GOT3 (cell line): Measurements from ENCODE around the gene TMEM79.
"Not testable (repeated sequence)": the region's sequence is repeated elsewhere in the genome, so short reads cannot be mapped to it uniquely, and the experiment has no call there.

Source experiments
- DNase-seq: peaks from one replicate; lab custom pipeline; 2025; ENCODE audit warnings: mixed read lengths; lab: John Stamatoyannopoulos, UW

The TMEM79 gene

GRCh38 chr1:156308078-156308477, 24.0 kb downstream of the TMEM79 start:
- DNase-seq: no peak

DNA sequence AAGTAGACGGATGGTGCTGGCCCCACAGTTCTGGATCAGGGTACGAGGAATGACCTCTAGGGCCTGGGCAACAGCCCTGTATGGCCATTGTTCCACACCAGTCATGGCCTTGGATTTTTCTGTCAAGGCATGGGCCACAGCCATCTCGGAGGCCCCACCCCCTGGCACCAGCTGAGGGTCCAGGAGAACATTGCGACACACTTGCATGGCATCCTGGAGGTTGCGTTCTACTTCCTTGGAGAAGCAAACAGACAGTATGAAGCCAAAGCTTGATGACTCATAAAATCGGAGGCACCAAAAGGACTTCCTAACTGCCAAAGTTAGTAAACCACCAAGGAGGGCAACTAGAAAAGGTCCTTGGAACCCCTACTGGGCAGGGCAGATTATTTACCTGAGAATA, 26.8 kb downstream of the TMEM79 start:
- no peak for DNase-seq

DNA sequence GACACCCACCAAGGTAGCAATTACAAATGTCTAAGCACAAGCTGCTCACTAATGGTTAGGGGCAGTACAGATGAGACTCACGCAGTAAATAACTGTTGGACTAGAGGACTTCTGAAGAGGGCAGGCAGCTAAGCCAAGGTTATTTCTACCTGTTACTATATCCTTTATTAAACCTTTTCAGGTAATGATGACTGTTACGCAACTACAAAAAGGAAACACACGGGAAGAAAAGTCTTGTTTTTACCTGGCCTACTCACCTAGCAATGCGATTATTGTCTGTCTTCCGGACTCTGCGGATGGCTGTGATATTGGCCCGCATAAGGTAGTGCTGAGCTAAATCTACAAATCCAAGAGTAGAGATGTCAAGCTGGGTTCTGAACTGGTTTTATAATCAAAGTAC, 32.8 kb downstream of the TMEM79 start:
- DNase-seq: no peak

GRCh38 chr1:156319664-156320063, 35.5 kb downstream of the TMEM79 start:
- no peak for DNase-seq

GRCh38 chr1:156320560-156320959, 36.4 kb downstream of the TMEM79 start:
- DNase-seq: no peak

GRCh38 chr1:156323179-156323578, 39.1 kb downstream of the TMEM79 start:
- DNase-seq: not testable (repeated sequence)

GRCh38 chr1:156336242-156336641, 52.1 kb downstream of the TMEM79 start:
- no peak for DNase-seq

- no peak for DNase-seq
Observed at GRCh38 chr1:156337052-156337887, 53.1 kb downstream of the TMEM79 start.

GRCh38 chr1:156337888-156338179, 53.7 kb downstream of the TMEM79 start:
- DNase-seq: no peak

- DNase-seq: peak; percentile 95
Observed at GRCh38 chr1:156338180-156338976, 54.3 kb downstream of the TMEM79 start, which contains the start of the genes CCT3 and TSACC. CCT3 (minus strand) TSS chr1:156338292; CDS start chr1:156338184, 108 bp downstream. TSACC (plus strand) TSS chr1:156338526; CDS start chr1:156339758, 1,232 bp downstream.
